IPS DF 6.9 (cell line): ENCODE results near the gene FAIM.
"Not testable (repeated sequence)": the region's sequence is repeated elsewhere in the genome, so short reads cannot be mapped to it uniquely, and the experiment has no call there.

ENCODE experiments used
- DNase-seq: peaks from one replicate; pipeline ENCODE4 v3.0.0-alpha.2; 2013; ENCODE audit warnings: low read depth, low spot score
- H3K27ac ChIP-seq: one replicate; pipeline ENCODE4 v1.5.1; 2013; ENCODE audit warnings: low read length, control low read depth
- H3K27me3 ChIP-seq: 2 replicates; pipeline ENCODE4 v1.6.1; 2013; ENCODE audit warnings: mild to moderate bottlenecking, low read length; ENCODE audit not compliant: control insufficient read depth, insufficient read depth
- H3K36me3 ChIP-seq: 2 replicates; pipeline ENCODE4 v1.6.1; 2013; ENCODE audit warnings: low read length; ENCODE audit not compliant: control insufficient read depth, insufficient read depth
- H3K4me1 ChIP-seq: 2 replicates; pipeline ENCODE4 v1.6.1; 2013; ENCODE audit warnings: low read length; ENCODE audit not compliant: control insufficient read depth, insufficient read depth
- H3K4me3 ChIP-seq: 2 replicates; pipeline ENCODE4 v1.5.1; 2013; ENCODE audit warnings: mild to moderate bottlenecking, low read length
- H3K9me3 ChIP-seq: 2 replicates; pipeline ENCODE4 v1.6.1; 2013; ENCODE audit warnings: low read length, inconsistent platforms; ENCODE audit not compliant: control insufficient read depth, insufficient read depth
- WGBS: extraction: QIAGEN DNeasy Blood & Tissue Kit; methylation state at CpG from one replicate; pipeline ENCODE4 v1.1.7; 2013; ENCODE audit warnings: mixed read lengths, missing lambda C conversion rate; ENCODE audit not compliant: insufficient read length, insufficient coverage; 5-methylcytosine and 5-hydroxymethylcytosine counted together

Gene FAIM

DNA sequence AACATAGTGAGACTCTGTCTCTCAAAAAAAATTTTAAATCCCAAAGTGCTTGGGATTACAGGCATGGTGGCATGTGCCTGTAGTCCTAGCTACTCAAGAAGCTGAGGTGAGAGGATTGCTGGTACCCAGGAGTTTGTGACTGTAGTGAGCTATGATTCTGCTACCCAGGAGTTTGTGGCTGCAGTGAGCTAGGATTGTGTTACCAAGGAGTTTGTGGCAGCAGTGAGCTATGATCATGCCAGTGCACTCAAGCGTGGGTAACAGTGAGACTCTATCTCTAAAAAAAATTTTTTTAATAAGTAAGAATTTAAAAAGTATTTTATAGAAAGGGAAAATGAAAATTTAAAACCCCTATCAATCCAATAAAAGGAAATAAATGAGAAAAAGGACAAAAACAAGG, 69.5 kb downstream of the FAIM start:
- Histone ChIP-seq H3K4me3 (no peak overlapping the region), H3K4me1 (no peaks in the 10 kb centered on the region), H3K27me3 (no peaks in the 10 kb centered on the region), H3K27ac (no peak overlapping the region), H3K9me3 (no peaks in the 10 kb centered on the region), H3K36me3 (no peaks in the 10 kb centered on the region)
- no CpG with 5 or more reads among the region's 1 CpG for WGBS
- no peak for DNase-seq

DNA sequence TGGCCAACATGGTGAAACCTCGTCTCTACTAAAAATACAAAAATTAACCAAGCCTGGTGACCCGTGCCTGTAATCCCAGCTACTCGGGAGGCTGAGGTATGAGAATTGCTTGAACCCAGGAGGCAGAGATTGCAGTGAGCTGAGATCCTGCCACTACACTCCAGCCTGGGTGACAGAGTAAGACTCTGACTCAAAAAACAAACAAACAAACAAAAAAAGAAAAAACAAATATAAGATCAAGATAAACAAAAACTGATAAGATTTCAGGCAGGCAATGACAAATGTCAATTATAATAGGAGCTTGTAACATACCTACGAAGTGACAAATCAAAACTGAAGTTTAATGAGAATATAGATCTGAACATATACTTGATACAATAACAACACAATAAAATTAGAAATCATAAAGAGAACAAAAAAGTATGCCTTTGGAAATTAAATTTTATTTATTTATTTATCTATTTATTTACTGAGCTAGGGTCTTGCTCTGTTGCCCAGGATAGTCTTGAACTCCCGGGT, 70.4 kb downstream of the FAIM start:
- DNase-seq, result no peak
- H3K36me3 ChIP-seq, result no peaks in the 10 kb centered on the region
- H3K9me3 ChIP-seq, result no peaks in the 10 kb centered on the region
- H3K4me1 ChIP-seq, result no peaks in the 10 kb centered on the region
- no peak overlapping the region for H3K4me3 ChIP-seq
- no peaks in the 10 kb centered on the region for H3K27me3 ChIP-seq
- no peak overlapping the region for H3K27ac ChIP-seq
- WGBS, result no CpG with 5 or more reads among the region's 5 CpGs

DNA sequence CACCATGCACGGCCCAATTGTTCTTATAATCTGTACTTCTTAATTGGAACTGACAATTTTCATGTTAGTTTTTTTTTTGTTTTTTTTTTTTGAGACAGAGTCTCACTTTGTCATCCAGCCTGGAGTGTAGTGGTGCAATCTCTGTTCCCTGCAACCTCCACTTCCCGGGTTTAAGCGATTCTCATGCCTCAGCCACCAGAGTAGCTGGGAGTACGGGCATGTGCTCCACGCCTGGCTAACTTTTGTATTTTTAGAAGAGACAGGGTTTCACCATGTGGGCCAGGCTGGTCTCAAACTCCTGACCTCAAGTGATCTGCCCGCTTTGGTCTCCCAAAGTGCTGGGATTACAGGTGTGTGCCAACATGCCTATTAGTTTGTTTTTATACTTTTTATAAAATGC, 72.4 kb downstream of the FAIM start:
- not testable (repeated sequence) for H3K4me1 ChIP-seq, H3K9me3 ChIP-seq, DNase-seq, H3K4me3 ChIP-seq, H3K36me3 ChIP-seq, H3K27me3 ChIP-seq, H3K27ac ChIP-seq
- no CpG with 5 or more reads among the region's 6 CpGs for WGBS

DNA sequence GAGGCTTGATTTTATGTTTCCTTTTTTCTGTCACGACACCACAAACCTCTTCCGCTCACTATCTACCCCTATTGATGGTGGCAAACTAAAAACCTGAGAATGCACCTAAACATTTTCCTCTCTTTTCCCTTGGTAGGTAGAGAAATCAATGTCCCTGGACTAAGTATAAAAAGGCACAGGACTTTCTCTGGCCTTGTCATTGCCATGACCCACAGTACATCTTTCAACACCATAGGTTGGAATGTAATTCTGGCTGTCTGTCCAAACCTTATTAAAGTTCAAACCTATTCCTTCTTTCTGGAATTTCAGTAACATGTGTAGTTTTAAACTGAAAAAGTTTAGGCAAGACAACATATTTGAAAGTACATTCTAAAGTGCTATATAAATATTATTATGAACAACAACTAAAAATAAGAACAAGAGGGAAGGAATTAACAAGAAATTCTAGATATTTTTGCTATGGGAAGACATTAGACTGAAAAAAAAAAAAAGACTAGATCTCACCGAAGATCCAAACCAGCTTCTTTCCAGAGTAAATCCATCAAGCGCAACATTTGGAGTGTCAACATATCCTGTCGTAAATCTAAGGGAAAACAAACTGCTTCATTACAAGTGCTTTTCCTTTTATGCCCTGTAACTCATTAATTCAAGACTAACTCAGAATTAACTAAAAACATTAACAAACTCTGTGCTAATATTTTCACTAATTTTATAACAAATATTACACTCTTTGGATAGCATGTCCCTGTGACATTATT, 73.1 kb downstream of the FAIM start:
- Histone ChIP-seq H3K9me3 (no peaks in the 10 kb centered on the region), H3K4me3 (no peak overlapping the region), H3K36me3 (no peaks in the 10 kb centered on the region), H3K27ac (no peak overlapping the region), H3K27me3 (no peaks in the 10 kb centered on the region), H3K4me1 (no peaks in the 10 kb centered on the region)
- no peak for DNase-seq
- no CpG with 5 or more reads among the region's 5 CpGs for WGBS

DNA sequence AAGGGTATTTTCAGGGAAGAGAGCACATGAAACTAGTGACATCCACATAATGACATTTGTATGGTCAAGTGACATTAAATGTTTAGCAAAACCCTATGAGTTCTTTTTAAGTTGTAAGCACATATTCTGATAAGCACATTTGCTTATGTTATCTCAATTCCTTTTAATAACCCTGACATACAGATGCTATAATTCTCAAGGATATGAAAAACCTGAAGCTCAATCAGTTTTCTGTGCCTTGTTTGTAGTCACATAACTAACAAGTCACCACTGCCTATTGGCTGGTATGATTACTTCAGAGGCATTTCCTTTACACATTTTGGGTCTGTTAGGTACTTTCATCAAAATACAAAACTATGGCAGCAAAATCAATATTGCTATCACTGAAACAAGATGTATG, 74.1 kb downstream of the FAIM start:
- H3K4me3 ChIP-seq, result no peak overlapping the region
- no peak for DNase-seq
- H3K27ac ChIP-seq, result no peak overlapping the region
- no peaks in the 10 kb centered on the region for H3K4me1 ChIP-seq
- no peaks in the 10 kb centered on the region for H3K27me3 ChIP-seq
- H3K9me3 ChIP-seq, result no peaks in the 10 kb centered on the region
- H3K36me3 ChIP-seq, result no peaks in the 10 kb centered on the region
